Measurements from ENCODE around the gene POMGNT1.
"Not testable (repeated sequence)": the region's sequence is repeated elsewhere in the genome, so short reads cannot be mapped to it uniquely, and the experiment has no call there.

The POMGNT1 gene

DNA sequence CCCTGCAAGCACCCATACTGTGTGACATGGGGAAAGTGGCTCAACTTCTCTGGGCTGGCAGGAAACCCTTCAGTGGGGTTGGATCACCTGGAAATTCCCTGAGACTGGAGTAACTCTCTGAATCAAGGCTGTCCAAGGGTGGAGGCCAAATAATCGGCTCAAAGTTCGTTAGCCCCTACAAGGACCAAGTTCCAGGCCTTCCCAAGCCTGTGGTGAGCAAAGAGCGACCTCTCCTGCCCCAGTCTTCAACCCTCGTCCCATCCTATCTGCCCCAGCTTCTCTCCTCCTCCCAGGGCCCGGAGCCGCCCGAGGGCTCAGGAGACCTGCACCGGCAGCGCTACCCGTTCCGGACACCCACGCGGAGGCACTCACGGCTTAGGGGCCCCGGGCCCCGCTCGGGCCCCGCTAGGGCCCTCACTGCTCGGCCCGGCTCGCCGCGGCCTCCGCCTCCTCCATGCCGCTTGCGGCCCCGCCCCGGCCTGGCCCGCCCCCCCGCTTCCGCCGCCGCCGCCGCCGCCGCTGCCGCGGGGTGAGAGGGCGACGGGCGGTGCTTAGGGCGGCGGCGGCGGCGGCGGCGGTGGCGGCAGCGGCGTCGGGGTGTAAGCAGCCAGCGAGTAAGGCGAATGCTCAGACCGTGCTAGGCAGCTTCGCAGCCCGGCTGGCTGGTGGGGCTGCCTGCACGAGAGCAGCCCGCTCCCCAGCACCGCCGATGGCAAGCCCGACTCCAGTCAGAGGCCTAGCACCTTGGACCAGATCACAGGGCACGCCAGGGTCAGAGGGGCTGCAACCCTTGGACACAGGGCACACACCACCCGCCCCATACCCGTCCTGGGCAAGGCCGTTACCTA lies at the start of gene POMGNT1:
Gene POMGNT1 (minus strand): TSS at position 471 of the 848 bp plus-strand sequence. CDS start 613 bp downstream, outside the sequence.
- DNase-seq (ENCODE audit: low read depth): peak; percentile 83

DNA sequence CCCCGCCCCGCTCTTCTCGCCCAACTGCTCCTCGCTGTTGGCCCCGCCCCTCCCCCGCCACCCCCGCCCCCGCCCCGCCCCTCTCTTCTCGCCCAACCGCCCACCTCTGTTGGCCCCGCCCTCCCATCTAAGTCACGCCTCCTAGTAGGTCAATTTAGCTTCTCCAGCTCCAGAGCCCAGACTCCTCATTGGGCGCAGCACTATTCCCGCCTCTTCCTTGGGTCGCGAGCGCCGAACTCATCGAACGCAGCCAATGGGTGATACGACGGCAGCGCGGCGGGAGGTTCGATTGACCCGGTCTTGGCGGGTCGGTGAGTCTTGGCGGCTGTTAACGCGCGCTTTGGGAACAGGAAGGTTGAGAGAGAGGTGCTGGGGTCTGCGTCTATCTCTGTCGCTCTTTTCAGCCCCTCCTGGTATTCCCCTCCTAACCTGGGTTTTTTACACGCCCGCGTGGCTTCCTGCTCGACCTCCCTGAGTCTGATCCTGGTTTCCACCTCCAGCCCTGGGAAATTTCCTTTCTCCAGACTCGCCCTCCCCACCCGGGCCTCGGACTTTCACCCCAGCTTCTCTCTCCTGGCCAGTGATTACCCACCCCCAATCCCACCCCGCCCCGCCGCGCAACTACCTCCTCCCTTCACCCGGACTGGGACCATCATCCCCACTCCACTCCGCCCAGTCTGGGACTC lies 49.3 kb upstream of the POMGNT1 start, which contains the start of gene RAD54L:
Gene RAD54L (plus strand): TSS at position 328 of the 686 bp plus-strand sequence. CDS start 643 bp downstream, outside the sequence.
- DNase-seq (ENCODE audit: low read depth): peak; percentile 96

DNA sequence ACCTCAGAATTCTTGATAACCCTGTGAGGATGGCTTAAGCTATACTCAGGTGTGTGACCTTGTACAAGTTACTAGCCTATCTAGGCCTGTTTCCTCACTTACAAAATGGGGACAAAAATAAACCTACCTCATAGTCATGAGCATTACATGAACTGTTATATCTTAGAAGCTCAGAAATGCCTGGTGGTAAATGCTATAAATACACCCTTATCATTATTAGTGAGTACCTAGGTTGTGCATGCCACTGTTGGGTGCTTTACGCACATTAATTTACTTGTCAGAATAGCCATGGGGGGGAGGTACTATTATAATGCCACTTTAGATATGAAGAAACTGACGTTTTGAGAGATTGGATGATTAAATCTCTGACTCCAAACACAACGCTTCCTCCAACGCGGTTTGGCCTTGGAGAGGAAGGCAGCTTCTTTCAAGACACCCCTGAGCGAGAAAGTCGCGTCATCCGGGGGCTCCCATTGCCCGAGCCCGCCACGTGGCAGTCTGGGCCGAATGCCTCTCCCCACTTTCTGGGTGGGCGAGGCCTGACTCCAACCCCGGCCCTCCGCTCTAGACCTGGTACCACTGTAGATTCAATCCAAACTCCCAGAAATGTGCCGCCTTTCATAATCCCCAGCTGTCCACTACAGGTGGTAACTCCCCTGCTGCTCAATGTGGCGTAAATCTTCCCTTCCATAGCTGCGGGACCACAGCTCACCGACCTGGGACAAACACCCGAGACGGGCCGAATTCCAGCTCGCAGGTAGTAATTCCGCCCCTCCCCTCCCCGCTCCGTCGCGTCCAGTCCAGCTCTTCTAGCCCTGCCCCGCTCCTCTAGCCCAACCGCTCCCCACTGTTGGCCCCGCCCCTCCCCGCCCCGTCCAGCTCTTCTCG lies 48.6 kb upstream of the POMGNT1 start:
- peak; percentile 65 for DNase-seq (ENCODE audit: low read depth)

DNA sequence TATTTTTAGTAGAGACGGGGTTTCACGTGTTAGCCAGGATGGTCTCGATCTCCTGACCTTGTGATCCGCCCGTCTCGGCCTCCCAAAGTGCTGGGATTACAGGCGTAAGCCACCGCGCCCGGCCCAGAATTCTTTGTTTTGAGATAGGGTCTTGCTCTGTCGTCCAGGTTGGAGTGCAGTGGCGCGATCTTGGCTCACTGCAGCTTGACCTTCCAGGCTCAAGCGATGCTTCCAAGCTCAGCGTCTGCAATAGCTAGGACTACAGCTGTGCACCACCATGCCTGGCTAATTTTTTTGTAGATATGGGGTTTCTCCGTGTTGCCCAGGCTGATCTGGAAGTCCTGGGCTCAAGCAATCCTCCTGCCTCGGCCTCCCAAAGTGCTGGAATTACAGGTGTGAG lies 47.9 kb upstream of the POMGNT1 start:
- not testable (repeated sequence) for DNase-seq (ENCODE audit: low read depth)

DNA sequence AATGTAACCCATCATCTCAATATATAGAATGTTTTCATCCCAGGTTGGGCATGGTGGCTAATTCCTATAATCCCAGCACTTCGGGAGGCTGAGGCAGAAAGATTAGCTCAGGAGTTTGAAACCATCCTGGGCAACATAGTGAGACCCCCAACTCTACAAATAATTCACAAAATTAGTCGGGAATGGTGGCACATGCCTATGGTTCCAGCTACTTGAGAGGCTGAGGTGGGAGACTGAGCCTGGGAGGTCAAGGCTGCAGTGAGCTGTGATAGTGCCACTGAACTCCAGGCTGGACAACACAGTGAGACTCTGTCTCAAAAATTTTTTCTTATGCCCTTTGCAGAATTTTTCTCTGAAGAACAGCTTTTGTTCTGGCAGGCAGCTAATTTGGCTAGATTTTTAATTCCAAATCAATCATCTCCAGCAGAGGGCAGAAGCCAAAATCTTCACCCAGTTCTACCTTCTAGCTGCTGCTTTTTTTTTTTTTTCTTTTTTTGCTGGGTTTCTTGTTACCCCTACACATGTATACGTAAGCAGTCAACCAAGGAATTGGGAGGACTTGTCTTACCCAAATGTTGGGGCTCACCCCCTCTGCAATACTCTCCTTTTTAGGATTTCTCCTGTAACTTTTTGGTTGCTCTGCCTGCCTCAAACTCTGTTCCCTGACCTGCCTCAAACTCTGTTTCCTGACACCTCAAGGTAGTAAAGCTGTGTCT lies 46.6 kb upstream of the POMGNT1 start:
- DNase-seq (ENCODE audit: low read depth): no peak

DNA sequence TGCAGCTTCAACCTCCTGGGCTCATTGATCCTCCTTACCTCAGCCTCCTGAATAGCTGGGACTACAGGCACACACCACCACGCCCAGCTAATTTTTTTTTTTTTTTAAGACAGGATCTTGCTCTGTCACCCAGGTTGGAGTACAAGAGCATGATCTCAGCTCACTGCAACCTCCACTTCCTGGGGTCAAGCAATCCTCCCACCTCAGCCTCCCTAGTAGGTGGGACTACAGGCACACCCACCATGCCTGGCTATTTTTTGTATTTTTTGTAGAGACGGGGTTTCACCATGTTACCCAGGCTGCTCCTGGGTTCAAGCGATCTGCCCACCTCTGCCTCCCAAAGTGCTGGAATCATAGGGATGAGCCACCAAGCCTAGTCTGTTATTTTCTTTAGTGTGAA lies 45.6 kb upstream of the POMGNT1 start:
- DNase-seq (ENCODE audit: low read depth): not testable (repeated sequence)

DNA sequence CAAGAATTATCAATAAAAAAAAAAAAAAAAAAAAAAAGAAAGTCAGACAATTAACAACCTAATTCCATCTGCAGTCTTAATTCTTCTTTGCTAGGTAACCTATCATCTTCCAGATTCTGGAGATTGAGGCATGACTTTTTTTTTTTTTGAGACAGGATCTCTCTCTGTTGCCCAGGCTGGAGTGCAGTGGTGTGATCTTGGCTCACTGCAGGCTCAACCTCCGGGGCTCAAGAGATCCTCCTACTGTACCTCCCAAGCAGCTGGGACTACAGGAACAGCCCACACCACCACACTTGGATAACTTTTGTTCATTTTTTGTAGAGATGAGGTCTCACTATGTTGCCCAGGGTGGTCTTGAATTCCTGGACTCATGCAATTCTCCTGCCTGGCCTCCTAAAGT lies 44.7 kb upstream of the POMGNT1 start:
- DNase-seq (ENCODE audit: low read depth): no peak

DNA sequence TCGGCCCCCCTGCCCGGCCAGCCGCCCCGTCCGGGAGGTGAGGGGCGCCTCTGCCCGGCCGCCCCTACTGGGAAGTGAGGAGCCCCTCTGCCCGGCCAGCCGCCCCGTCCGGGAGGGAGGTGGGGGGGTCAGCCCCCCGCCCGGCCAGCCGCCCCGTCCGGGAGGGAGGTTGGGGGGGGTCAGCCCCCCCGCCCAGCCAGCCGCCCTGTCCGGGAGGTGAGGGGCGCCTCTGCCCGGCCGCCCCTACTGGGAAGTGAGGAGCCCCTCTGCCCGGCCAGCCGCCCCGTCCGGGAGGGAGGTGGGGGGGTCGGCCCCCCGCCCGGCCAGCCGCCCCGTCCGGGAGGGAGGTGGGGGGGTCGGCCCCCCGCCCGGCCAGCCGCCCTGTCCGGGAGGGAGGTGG lies 43.5 kb upstream of the POMGNT1 start:
- DNase-seq (ENCODE audit: low read depth): not testable (repeated sequence)

DNA sequence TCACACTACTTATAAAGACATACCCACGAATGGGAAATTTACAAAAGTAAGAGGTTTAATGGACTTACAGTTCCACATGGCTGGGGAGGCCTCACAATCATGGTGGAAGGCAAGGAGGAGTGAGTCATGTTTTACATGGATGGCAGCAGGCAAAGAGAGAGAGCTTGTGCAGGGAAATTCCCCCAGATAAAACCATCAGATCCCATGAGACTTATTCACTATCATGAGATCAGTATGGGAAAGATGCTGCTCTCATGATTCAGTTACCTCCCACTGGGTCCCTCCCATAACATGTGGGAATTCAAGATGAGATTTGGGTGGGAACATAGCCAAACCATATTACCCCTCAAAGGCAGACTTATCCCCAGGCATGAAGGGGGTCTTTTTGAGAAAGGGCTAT lies 40.6 kb upstream of the POMGNT1 start:
- DNase-seq (ENCODE audit: low read depth): not testable (repeated sequence)

DNA sequence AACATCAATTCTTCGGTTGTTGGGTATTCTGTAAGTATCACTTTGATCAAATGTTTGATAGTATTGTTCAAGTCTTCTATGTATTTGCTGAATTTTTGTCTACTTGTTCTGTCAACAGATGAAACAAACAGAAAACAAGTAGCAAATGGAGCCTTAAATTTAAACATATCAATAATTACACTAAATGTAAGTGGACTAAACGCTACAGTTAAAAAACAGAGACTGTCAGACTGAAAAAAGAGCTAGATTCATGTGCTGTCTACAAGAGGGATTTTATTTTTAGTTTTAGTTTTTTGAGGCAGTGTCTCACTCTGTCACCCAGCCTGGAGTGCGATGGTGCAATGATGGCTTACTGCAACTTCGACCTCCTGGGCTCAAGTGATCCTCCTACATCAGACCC lies 38.6 kb upstream of the POMGNT1 start:
- DNase-seq (ENCODE audit: low read depth): no peak

DNA sequence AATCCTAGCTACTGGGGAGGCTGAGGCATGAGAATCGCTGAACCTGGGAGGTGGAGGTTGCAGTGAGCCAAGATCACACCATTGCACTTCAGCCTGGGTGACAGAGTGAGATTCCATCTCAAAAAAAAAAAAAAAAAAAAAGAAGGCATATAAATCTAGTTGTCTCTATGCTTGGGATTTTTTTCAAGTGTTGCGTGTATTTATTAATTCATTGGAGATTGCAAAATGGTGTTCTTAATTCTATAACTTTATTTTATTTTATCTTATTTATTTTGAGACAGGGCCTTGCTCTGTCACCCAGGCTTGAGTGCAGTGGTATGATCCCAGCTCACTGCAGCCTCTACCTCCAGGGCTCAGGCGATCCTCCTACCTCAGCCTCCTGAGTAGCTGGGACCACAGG lies 33.0 kb upstream of the POMGNT1 start:
- DNase-seq (ENCODE audit: low read depth): not testable (repeated sequence)

DNA sequence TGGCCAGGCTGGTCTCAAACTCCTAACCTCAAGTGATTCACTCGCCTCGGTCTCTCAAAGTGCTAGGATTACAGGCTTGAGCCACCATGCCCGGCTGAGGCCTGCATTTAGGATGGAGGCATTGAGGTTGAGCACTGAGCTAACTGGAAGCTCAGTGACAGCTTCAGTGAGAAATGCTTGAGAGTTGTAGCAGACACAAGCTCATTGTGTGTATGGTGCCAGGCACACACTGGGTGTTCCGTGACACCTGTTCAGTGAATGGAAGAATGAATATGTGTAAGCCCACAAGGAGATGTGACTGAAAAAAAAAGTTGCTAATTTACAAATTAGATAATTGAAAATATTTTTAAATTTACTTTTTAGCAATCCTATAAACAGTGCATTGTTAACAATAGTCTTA lies 26.7 kb upstream of the POMGNT1 start:
- no peak for DNase-seq (ENCODE audit: low read depth)

DNA sequence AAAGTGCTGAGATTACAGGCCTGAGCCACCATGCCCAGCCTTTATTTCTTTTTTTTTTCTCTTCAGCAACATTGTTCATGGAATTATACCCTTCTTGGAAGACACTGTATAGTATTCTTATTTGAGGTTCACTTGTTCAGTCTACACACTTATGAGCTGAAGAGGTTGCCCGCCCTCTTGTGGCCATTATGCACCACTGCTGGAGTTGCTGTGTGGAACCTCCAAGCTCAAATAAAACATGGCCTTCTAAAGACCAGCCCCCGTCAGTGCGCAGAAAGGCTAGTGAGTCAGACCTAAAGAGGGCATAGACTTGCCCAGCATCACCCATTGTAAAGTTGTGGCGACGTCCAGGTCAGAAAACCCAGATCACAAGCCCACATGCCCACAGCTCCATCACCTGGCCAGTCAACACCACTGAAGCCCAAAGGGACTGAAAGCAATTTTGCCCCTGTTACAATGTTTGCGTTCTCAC lies 25.3 kb upstream of the POMGNT1 start:
- peak; percentile 39 for DNase-seq (ENCODE audit: low read depth)

DNA sequence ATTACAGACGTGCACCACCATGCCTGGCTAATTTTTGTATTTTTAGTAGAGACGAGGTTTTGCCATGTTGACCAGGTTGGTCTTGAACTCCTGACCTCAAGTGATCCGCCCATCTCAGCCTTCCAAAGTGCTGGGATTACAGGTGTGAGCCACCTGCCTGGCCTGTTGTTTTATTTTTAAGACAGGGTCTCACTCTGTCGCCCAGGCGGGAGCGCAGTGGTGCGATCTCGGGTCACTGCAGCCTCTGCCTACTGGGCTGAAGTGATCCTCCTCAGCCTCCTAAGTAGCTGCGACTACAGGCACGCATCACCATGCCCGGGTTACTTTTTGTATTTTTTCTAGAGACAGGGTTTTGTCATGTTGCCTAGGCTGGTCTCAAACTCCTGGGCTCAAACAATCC lies 24.8 kb upstream of the POMGNT1 start:
- DNase-seq (ENCODE audit: low read depth): not testable (repeated sequence)

DNA sequence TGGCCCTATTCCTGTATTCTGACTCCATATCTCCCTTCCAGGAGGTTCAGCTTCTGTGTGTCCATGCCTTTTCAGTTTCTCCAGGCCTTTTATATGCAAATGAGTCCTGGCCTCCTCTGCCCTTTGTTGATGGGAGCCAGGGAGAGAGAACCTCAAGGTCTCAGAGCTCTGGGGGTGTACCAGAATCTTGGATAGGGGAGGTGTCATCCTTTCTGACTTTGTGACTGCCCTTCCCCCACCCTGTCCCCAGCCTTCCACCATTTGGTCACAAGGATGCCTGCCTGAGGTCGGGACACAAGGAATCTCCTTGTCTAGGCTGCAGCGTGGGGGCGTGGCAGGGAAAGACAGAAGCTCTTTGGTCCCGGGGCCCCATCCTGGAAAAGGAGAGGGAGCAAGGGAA lies 23.5 kb upstream of the POMGNT1 start:
- no peak for DNase-seq (ENCODE audit: low read depth)

DNA sequence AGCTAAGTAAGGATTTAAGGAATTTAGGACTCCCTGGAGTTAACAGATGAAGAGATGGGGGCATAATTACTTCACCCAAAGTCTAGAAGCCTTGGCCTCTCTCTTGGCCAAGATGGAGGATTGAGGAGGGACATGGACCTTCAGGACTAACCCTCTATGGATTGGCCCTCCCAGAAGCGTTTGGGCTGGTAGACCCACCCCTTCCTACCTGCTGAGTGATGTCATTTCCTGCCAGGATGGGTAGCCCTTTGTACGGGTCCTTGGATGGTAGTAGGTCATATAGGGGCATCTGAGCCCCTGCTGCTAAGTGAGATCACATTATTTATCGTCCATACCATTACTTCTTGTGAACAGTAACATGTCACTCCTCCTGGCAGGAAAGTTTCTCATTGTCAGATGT lies 22.6 kb upstream of the POMGNT1 start:
- DNase-seq (ENCODE audit: low read depth): no peak

DNA sequence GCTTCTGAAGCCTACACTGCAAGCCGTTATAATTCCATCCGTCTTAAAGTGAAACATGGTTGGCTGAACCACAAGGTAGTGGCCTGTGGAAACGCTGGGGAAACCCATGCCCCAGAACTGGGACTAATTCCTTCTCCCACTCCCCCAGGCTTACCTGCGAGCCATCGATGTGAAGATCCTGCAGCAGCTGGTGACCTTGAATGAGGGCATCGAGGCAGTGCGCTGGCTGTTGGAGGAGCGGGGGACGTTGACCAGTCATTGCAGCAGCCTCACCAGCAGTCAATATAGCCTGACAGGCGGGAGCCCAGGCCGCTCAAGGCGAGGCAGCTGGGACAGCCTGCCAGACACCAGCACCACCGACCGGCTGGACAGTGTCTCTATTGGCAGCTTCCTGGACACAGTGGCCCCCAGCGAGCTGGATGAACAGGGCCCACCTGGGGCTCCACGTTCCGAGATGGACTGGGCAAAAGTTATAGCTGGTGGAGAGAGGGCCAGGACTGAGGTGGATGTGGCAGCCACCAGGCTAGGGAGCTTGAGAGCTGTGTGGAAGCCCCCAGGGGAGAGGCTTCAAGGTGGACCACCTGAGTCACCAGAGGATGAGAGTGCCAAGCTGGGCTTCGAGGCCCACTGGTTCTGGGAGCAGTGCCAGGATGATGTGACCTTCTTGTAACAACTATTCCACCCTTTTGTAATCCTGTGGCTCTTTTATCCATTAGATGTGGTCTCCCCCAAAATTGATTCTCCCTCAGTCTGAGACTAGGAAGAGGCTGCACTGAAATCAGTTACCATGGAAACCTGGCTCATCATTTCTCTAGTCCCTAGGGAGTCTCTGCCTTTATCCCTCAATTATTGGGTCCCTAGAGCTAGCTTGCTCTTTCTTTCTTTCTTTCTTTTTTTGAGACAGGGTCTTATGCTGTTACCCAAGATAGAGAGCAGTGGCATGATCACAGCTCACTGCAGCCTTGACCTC lies 21.6 kb upstream of the POMGNT1 start:
- DNase-seq (ENCODE audit: low read depth): no peak

DNA sequence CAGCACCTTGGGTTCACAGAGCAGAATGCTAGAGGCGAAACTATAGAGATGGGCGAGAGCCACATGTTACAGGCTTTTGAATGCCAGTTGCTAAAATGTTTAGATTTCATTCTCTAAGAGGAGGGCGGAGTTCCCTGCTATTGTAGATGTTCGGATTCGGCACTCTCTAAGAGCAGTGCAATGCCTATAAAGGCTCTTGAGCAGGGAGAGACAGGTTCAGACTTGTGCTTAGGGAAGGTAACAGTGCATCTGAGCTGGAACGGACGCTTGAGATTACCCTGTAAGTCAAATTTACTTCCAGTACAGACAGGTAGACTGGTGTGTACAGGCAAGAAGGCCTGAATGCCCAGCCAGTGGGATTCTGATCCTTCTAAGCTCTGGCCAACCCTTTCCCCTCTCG lies 20.2 kb upstream of the POMGNT1 start:
- no peak for DNase-seq (ENCODE audit: low read depth)

DNA sequence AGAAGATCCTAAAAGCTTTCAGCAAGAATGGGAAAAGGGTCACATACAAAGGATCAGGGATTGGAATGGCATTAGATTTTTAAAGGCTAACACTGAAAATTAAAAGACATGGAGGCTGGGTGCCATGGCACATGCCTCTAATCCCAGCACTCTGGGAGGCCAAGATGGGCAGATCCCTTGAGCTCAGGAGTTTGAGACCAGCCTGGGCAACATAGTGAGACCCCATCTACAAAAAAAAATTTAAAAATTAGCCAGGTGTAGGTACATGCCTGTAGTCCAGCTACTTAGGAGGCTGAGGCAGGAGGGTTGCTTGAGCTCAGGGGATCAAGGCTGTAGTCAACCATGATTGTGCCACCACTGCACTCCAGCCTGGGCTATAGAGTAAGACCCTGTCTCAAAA lies 17.3 kb upstream of the POMGNT1 start:
- no peak for DNase-seq (ENCODE audit: low read depth)

DNA sequence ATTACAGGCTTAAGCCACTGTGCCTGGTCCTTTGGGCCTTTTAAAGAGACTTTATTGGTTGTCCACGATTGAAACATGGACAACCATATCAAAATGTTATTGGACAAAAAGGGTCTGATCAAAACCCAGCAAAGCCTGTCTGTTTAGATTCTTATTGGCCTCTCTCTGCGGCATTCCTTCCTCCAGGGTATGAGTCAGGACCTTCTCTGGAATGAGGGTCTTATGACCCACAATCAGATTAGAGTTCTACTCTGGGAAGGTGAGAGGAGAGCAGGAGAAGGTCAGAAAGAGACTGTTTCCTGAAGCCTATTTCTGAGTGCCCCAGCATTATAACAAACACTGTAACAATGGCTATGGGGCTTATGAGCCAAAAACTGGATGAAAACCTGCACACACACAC lies 12.8 kb upstream of the POMGNT1 start:
- no peak for DNase-seq (ENCODE audit: low read depth)

Measured in activated T-cell treated with anti-CD3 and anti-CD28 coated beads for 48 hours (primary cell).